GM23248 (cell line): Measurements from ENCODE around the gene CDH3.

Source experiments
- EZH2 ChIP-seq: fragments of 200-600 bp; sonication (generic); IDR thresholded peaks from 2 replicates; pipeline ENCODE4 v1.6.1; 2018; ENCODE audit warnings: antibody characterized with exemption, mild to moderate bottlenecking; ENCODE audit not compliant: insufficient read depth, poor library complexity, severe bottlenecking
- EZH2phosphoT487 ChIP-seq: fragments of 200-600 bp; sonication (generic); IDR thresholded peaks from 2 replicates; pipeline ENCODE4 v1.6.1; 2018; ENCODE audit warnings: antibody characterized with exemption, moderate library complexity, mild to moderate bottlenecking, low read depth; ENCODE audit not compliant: insufficient read depth

DNA sequence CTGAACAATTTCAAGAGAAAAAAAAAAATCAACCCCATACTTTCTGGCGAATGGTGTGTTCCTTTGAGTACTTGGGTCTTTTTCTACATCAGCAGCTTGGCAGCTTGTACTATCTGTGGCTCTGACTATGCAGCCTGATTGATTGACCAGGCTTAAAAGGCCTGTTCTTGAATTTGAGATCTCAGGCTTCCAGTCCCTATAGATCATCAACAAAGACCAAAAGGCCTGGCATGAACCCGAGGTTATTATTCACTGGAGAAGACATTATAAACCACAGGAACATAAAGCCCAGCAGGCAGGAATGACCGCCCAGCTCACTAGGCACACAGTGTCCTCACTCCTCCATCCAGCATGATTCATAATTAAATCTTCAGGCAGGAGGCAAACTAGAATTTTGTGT, 32.1 kb upstream of the CDH3 start:
- no peak for TF ChIP-seq EZH2phosphoT487
- no peak for TF ChIP-seq EZH2
